GM06990 (cell line): ENCODE results near the gene CD55.

ENCODE experiments used
- DNase-seq: peaks from one replicate; pipeline ENCODE4 v3.0.0-alpha.2; 2011; ENCODE audit not compliant: insufficient read length; ENCODE audit errors: extremely low read depth
- H3K27me3 ChIP-seq: replicated peaks from 2 replicates; pipeline ENCODE4 v1.6.0; 2011; ENCODE audit warnings: low read length; ENCODE audit not compliant: control insufficient read depth, insufficient read depth
- H3K36me3 ChIP-seq: 2 replicates; pipeline ENCODE4 v1.5.1; 2011; ENCODE audit warnings: low read length; ENCODE audit not compliant: control insufficient read depth, insufficient read depth
- H3K4me3 ChIP-seq: replicated peaks from 2 replicates; pipeline ENCODE4 v1.5.1; 2011; ENCODE audit warnings: low read depth, mild to moderate bottlenecking, control low read depth, low read length
- CTCF ChIP-seq: IDR thresholded peaks from 2 replicates; pipeline ENCODE4 v1.5.1; 2011; ENCODE audit warnings: low read length, control low read depth, mild to moderate bottlenecking, inconsistent platforms; ENCODE audit not compliant: insufficient read depth, poor library complexity, severe bottlenecking

Gene CD55

DNA sequence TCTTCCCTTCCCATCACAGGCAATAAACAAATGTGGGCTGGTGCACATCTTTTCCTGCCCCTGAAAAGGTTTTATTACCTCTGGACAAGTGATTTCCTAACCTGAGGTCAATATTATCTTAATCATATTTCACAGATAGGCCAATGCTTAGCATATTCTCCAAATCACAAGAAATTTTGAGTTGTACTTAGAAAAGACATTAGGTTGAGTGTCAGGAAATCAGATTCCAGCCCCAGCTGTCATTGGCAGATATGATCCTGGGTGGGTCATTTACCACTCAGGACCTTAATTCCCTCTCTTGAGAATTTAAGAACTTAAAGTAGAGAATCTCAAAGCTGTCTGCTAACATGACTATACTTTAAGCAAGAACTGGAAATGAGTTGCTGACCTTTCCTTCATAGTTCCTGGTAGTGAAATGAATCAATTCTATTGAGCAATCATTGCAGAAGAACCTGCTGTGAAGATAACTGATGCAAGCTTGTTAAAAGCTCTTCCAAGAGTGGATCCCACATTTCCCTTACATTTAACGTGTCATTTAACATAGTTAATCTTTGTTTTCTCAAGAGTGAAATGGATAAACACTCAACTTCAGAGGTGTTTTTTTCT is 86.3 kb downstream of the CD55 start:
- DNase-seq, result no peak
- Histone ChIP-seq H3K36me3 (no peaks in the 10 kb centered on the region), H3K4me3 (no peak overlapping the region), H3K27me3 (no peaks in the 10 kb centered on the region)
- TF ChIP-seq CTCF, result no peak
